ENCODE measurements around the gene RXRA. TPM values are rescaled to one million over a fixed set of nuclear protein-coding genes. Genes with fewer than 3 reads are reported as not detected.

The RXRA gene
- total and polyA plus RNA-seq, 2 of the 4 experiments (the other 2 are of a cell fraction), result 7.5 to 17.9 TPM

DNA sequence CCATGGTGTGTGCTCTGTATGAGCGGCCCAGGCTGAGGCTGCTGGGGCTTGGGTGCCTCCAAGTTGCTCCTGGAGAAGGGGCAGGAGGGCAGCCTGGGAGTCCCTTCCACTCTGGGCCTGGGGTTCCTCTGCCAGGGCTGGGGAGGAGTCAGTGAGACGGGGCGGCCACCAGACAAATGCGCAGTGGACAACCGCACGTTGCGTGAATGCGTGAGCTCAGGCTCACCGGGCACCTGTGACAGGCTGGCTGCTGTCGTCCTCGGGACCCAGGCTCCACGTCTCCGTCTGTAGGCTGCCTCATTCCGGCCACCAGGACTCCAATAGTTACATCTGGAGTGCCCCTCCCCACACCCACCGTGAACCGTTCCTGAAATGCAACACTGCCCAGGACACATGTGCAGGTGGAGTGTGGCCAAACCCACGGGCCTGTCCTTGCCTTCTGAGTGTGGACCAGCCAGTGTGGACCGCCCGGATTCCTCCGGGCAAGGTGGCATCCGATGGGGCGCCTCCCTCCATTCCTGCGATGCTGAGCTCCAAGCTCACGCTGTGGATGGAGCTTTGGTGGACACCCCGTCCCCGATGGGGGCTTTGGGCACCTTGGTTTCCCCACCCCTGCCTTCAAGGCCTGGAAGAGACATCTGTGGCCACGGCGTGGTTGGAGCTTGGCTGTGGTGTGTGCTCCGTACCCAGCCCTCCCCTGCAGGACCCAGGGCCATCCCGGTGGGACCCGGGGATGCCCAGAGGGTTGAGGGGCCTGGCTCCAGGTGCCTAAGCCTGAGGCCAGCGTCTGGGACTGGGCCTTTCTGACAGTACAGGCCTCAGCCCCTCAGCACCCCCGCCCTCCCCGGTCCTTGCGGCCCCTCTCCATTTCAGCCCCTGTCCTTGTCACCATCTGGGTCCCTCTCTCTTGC is 34.0 kb upstream of the RXRA start:
- dilution Hi-C loops (cut with HindIII; ENCODE audit: low sequenced_read_pairs, unreplicated experiment) (no loop called here), in situ Hi-C loops (cut with MboI; ENCODE audit: low sequenced_read_pairs) (no loop called here), intact Hi-C loops (cut with micrococcal nuclease) (no loop called here)
- H3K27me3 ChIP-seq (ENCODE audit: control insufficient read depth, insufficient read depth, low read length), result peaks cover 40% of the 10 kb centered on the region
- ChIA-PET POLR2A (ENCODE audit: unreplicated experiment) (no interaction called here), CTCF (no interaction called here)
- H4K91ac ChIP-seq (ENCODE audit: insufficient read depth, low read depth, low read length), result no peak overlapping the region
- H4K20me1 ChIP-seq (ENCODE audit: insufficient read depth, low read length), result no peaks in the 10 kb centered on the region
- H4K5ac ChIP-seq (ENCODE audit: low read depth, low read length), result no peak overlapping the region
- no peak overlapping the region for H3K4me2 ChIP-seq (ENCODE audit: low read depth, low read length)
- no peak overlapping the region for H3K56ac ChIP-seq (ENCODE audit: extremely low read depth, insufficient read depth, low read length)
- H3K9me3 ChIP-seq (ENCODE audit: control insufficient read depth, insufficient read depth, low read length), result no peaks in the 10 kb centered on the region; the same call in 1 of the 2 replicates
- H2AFZ ChIP-seq (replicated peaks; ENCODE audit: low read length, poor library complexity), result no peak overlapping the region
- no peak overlapping the region for H2BK120ac ChIP-seq (ENCODE audit: low read depth, low read length)
- no peak overlapping the region for H2BK15ac ChIP-seq (ENCODE audit: low read depth, low read length)
- DNase-seq (no peak), ATAC-seq (ENCODE audit: low read depth) (no peak)
- H3K9me1 ChIP-seq (ENCODE audit: insufficient read depth, low read length), result no peaks in the 10 kb centered on the region
- H3K4me1 ChIP-seq (ENCODE audit: control insufficient read depth, insufficient read depth, low read length), result peaks cover 5% of the 10 kb centered on the region; the same call in 1 of the 2 replicates
- no peak overlapping the region for H3K4ac ChIP-seq (ENCODE audit: low read depth, low read length)
- 85% methylated on average over 11 of the region's 35 CpGs; no CpG with 5 or more reads in 1 of the 2 experiments for WGBS, 2 experiments (ENCODE audit: extremely low coverage in 2 of 2, insufficient read length in 1 of 2)
- no peak overlapping the region for H4K8ac ChIP-seq (ENCODE audit: low read depth in 2 of 2, low read length in 2 of 2)
- no peaks in the 10 kb centered on the region for H3K36me3 ChIP-seq (ENCODE audit: control insufficient read depth, insufficient read depth, low read length)
- H3K23ac ChIP-seq (ENCODE audit: low read depth, low read length), result no peak overlapping the region
- no peak overlapping the region for H2AK5ac ChIP-seq (ENCODE audit: low read depth, low read length)
- no peak overlapping the region for H3K27ac ChIP-seq (ENCODE audit: insufficient read depth, low read length)
- H3K9ac ChIP-seq (ENCODE audit: low read depth, low read length), result no peak overlapping the region
- no peak overlapping the region for H2BK5ac ChIP-seq (ENCODE audit: low read depth, low read length, poor library complexity, severe bottlenecking)
- H3K14ac ChIP-seq (replicated peaks; ENCODE audit: low read depth, low read length), result no peak overlapping the region
- H3K79me1 ChIP-seq (ENCODE audit: low read depth in 1 of 2, low read length in 2 of 2), result no peaks in the 10 kb centered on the region
- peak overlapping the region; percentile 72 for H2AK9ac ChIP-seq (replicated peaks; ENCODE audit: low read depth, low read length, poor library complexity)
- no peak overlapping the region for H3K4me3 ChIP-seq (ENCODE audit: insufficient read depth, low read depth, low read length)
- BruUV-seq (replicated peaks), result no TSS peak
- no peak overlapping the region for H3K18ac ChIP-seq (ENCODE audit: low read depth, low read length)
- no peak overlapping the region for H2BK20ac ChIP-seq (ENCODE audit: low read depth, low read length)
- TF ChIP-seq, protein P1, sequence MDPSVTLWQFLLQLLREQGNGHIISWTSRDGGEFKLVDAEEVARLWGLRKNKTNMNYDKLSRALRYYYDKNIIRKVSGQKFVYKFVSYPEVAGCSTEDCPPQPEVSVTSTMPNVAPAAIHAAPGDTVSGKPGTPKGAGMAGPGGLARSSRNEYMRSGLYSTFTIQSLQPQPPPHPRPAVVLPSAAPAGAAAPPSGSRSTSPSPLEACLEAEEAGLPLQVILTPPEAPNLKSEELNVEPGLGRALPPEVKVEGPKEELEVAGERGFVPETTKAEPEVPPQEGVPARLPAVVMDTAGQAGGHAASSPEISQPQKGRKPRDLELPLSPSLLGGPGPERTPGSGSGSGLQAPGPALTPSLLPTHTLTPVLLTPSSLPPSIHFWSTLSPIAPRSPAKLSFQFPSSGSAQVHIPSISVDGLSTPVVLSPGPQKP (IDR thresholded peaks at IDR 0.05; ENCODE audit: borderline replicate concordance, low read depth, low read length), result no peak
- TF ChIP-seq RFX5 (IDR thresholded peaks at IDR 0.05; ENCODE audit: low read depth, low read length) (no peak), CEBPB (IDR thresholded peaks at IDR 0.05; ENCODE audit: low read depth, low read length) (no peak), SMC3 (IDR thresholded peaks at IDR 0.05; ENCODE audit: low read depth, low read length) (no peak), CHD1 (IDR thresholded peaks at IDR 0.05; ENCODE audit: low read depth, low read length) (no peak), MAFK (IDR thresholded peaks at IDR 0.05; ENCODE audit: low read depth, low read length) (no peak), BHLHE40 (IDR thresholded peaks at IDR 0.05; ENCODE audit: low read depth, low read length) (no peak), MAZ (IDR thresholded peaks at IDR 0.05; ENCODE audit: borderline replicate concordance, low read depth, low read length) (no peak), MXI1 (IDR thresholded peaks at IDR 0.05; ENCODE audit: borderline replicate concordance, low read depth, low read length) (no peak), FOS (IDR thresholded peaks at IDR 0.05; ENCODE audit: low read depth, low read length) (no peak), RCOR1 (IDR thresholded peaks at IDR 0.05; ENCODE audit: insufficient replicate concordance, low read length) (no peak), RAD21 (IDR thresholded peaks at IDR 0.05; ENCODE audit: low read length) (no peak)
- TF ChIP-seq, protein P2, sequence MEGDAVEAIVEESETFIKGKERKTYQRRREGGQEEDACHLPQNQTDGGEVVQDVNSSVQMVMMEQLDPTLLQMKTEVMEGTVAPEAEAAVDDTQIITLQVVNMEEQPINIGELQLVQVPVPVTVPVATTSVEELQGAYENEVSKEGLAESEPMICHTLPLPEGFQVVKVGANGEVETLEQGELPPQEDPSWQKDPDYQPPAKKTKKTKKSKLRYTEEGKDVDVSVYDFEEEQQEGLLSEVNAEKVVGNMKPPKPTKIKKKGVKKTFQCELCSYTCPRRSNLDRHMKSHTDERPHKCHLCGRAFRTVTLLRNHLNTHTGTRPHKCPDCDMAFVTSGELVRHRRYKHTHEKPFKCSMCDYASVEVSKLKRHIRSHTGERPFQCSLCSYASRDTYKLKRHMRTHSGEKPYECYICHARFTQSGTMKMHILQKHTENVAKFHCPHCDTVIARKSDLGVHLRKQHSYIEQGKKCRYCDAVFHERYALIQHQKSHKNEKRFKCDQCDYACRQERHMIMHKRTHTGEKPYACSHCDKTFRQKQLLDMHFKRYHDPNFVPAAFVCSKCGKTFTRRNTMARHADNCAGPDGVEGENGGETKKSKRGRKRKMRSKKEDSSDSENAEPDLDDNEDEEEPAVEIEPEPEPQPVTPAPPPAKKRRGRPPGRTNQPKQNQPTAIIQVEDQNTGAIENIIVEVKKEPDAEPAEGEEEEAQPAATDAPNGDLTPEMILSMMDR (conservative IDR thresholded peaks at IDR 0.05; ENCODE audit: low read depth, low read length), result no peak
- TF ChIP-seq, protein P3, sequence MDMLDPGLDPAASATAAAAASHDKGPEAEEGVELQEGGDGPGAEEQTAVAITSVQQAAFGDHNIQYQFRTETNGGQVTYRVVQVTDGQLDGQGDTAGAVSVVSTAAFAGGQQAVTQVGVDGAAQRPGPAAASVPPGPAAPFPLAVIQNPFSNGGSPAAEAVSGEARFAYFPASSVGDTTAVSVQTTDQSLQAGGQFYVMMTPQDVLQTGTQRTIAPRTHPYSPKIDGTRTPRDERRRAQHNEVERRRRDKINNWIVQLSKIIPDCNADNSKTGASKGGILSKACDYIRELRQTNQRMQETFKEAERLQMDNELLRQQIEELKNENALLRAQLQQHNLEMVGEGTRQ (IDR thresholded peaks at IDR 0.05; ENCODE audit: low read depth, low read length), result no peak
